ENCODE results near the gene INHBB.

GRCh38 chr2:120354467-120354866 is 8.5 kb downstream of the INHBB start:
- no peak for TF ChIP-seq RBBP5 (IDR thresholded peaks at IDR 0.05; ENCODE audit: borderline replicate concordance, insufficient read depth, low read length, poor library complexity, severe bottlenecking)
- no peak for TF ChIP-seq ZNF561 (CRISPR knock-in tag; conservative IDR thresholded peaks at IDR 0.05)
- no peak for TF ChIP-seq BRCA1 (IDR thresholded peaks at IDR 0.05)
- TF ChIP-seq BRCA1 (CRISPR knock-in tag; IDR thresholded peaks at IDR 0.05) = no peak
- TF ChIP-seq SREBF2 (CRISPR knock-in tag; IDR thresholded peaks at IDR 0.05) = no peak
- no peak for TF ChIP-seq HNRNPK (IDR thresholded peaks at IDR 0.05; ENCODE audit: low read depth, low read length, poor library complexity, severe bottlenecking)
- TF ChIP-seq TARDBP (IDR thresholded peaks at IDR 0.05) = no peak
- TF ChIP-seq BRF2 (IDR thresholded peaks at IDR 0.05; ENCODE audit: borderline replicate concordance, insufficient read depth, insufficient read length) = no peak
- TF ChIP-seq JUND (IDR thresholded peaks at IDR 0.05; ENCODE audit: borderline replicate concordance, low read depth, low read length) = no peak
- no peak for TF ChIP-seq JUND (tag; IDR thresholded peaks at IDR 0.05; ENCODE audit: borderline replicate concordance, low read depth, low read length)
- no peak for TF ChIP-seq CTCF (IDR thresholded peaks at IDR 0.05 in 2 of 3, conservative IDR thresholded peaks at IDR 0.05 in 1 of 3; ENCODE audit: insufficient read depth in 2 of 3, low read depth in 1 of 3, low read length in 3 of 3)
- no peak for TF ChIP-seq NR2F6 (CRISPR knock-in tag; IDR thresholded peaks at IDR 0.05)
- no peak for TF ChIP-seq HNRNPUL1 (IDR thresholded peaks at IDR 0.05; ENCODE audit: low read length)
- no peak for TF ChIP-seq TSHZ1 (CRISPR knock-in tag; IDR thresholded peaks at IDR 0.05)
- TF ChIP-seq POU5F1 (IDR thresholded peaks at IDR 0.05; ENCODE audit: borderline replicate concordance, low read depth, low read length, partially characterized antibody) = no peak
- TF ChIP-seq PCBP1 (IDR thresholded peaks at IDR 0.05; ENCODE audit: low read depth, low read length, poor library complexity, severe bottlenecking) = no peak

Measured in K562 (cell line).